GM12872 (cell line): ENCODE data around the gene TMEM63A.

Source experiments
- TF ChIP-seq, protein P1 (sequence below): IDR thresholded peaks from 3 replicates; pipeline ENCODE4 v1.5.1; 2011; ENCODE audit warnings: low read depth, mild to moderate bottlenecking, low read length, moderate library complexity; ENCODE audit not compliant: insufficient read depth

Gene TMEM63A

DNA sequence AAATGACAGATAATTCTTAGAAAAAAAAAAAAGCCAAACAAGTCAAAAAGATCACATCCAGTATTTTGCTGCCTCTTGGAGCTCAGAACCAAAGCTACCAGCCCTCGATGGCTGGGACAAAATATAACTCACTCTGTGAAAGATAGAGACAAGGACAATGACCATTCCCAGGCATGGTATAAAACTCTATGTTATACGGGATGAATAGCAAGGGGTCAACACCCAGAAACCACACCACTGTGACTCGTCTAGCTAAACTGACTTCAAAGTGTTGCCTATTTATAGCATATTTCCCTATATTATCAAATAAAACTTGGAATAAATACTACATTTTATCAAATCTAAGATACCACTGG is 10.1 kb downstream of the TMEM63A start:
- TF ChIP-seq, protein P1, sequence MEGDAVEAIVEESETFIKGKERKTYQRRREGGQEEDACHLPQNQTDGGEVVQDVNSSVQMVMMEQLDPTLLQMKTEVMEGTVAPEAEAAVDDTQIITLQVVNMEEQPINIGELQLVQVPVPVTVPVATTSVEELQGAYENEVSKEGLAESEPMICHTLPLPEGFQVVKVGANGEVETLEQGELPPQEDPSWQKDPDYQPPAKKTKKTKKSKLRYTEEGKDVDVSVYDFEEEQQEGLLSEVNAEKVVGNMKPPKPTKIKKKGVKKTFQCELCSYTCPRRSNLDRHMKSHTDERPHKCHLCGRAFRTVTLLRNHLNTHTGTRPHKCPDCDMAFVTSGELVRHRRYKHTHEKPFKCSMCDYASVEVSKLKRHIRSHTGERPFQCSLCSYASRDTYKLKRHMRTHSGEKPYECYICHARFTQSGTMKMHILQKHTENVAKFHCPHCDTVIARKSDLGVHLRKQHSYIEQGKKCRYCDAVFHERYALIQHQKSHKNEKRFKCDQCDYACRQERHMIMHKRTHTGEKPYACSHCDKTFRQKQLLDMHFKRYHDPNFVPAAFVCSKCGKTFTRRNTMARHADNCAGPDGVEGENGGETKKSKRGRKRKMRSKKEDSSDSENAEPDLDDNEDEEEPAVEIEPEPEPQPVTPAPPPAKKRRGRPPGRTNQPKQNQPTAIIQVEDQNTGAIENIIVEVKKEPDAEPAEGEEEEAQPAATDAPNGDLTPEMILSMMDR = no peak

DNA sequence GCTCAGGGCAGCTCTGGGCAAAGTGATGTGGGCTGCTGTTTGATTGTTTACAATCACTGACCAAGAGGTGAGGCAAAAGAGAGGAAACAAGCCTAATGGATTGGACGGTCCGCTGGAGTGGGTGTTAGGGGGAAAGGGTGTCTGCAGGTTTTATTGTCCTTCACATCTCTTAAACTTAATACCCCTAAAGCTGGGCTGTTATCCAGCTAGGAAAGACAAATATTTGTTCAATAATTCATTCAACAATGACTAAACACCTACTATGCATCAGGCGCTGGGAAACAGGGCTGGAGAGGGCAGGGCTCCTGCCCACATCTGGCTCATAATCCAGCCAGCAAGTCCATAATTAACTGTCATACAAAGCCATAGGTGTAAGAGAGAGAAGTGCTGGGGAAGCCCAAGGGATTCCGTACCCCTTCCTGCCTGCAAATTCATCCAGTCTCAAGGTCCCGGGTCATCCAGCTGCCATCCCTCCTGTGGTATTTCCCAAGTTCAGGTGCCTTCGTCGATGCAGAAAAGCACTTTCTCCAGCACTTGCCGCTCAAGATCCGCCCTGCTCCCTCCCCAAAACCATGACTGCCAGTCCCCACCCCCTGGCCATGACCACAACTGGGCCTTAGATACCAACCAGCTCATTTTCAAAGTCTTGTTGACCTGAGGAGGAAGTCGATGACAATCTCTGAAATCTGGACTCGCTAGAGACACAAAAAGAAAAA is 10.7 kb downstream of the TMEM63A start:
- TF ChIP-seq, protein P1 = no peak

DNA sequence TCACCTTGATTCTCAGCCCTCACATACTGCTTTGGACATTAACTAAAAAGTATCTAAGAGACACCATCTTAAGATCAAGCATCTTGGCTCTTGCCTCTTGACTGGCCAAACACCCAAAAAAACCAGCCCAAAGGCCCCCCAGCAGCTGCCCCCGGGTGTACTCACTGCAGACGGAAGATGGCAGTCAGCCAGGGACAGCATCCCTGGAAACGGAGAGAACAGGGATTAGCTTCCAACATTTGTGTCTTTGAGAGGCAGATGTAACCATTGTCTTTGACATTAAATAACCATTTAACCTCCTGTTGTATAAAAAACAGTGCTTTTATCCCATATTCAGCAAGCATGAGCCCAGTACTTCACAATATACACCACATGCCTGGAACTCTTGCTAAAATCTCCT is 11.3 kb downstream of the TMEM63A start:
- TF ChIP-seq, protein P1 = no peak

DNA sequence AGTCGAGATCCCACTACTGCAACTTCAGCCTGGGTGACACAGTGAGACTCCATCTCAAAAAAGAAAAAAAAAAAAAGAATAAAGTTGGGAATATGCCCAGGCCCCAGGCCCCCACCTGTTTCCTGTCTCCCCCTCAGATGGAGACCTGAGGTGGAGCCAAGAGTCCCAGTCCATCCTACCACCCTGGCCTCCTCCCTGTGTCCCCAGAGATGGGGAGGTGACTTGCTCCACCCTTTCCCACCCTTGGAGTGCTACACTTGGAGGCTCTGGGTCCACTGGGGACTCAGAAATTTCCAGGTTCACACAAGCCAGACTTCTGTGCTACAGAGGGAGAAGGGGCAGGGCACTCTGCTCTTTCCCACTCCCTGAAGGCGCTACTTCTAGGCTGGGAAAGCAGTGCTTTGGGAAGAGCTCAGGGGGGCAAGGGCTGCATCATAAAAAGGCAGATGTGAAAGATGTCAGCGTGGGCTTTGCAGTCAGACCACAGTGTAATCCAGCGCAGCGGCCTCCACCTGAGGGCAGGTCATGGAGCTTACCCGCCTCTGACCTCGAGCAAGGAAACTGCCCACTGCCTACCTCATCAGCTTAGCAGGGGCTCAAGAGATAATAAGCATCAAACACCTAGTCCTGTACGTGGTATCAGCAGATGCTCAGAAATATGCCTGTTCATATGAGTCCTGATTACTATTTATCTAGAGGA is 13.4 kb downstream of the TMEM63A start:
- TF ChIP-seq, protein P1 = no peak

DNA sequence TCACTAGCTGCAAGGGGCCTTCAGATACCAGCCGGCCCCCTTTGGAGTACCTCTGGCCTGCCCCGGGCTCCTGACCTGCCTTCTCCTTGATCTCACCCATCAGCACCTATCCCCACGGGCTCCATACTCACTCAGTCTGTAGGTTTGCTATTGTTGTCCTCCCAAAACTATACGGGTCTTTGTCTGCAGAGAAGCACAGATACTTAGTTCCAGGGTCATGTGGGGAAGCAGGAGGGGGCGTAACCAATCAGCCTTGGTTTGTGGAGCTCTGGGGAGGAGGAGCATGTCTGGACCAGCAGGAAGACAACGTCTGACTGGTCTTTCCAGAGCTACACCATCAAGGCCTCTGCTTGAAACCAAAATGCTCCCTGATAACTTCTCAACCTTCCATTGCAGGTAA is 15.2 kb downstream of the TMEM63A start:
- TF ChIP-seq, protein P1 = no peak

DNA sequence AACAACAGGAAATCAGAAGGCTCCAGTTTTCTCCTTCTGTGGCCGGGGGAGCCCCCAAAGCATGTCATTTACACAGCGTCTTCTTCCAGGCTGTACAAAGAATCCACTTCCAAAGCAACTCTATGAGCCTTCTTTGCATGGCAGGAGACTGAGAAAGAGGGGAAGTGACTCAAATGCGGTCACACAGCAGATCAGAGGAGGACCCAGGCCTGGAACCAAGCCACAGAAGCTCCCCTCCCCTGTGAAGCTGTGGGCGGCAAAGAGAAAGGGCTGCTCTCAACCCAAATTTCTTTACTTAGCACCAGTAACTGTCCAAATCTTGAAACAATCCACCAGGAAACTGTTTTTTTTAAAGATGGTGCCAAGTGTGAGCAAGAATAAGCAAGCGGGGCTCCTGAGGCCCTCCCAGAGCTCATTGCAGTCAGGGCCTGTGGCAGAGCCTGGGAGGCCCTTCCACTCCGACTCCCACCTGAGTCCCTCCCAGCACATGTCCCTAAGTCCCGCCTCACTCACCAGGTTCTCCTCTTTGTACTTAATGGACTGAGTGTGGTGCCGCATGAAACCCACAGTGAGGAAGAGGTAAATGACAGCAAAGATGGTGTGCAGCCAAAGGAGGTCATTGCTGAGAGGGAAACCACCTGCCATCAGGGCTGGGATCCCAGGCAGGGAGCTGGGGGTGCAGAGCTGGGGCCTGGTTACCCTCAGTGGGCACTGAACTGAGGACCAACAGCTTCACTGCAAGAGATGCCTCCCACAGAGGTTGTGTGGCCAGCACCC is 15.9 kb downstream of the TMEM63A start:
- TF ChIP-seq, protein P1 = no peak

DNA sequence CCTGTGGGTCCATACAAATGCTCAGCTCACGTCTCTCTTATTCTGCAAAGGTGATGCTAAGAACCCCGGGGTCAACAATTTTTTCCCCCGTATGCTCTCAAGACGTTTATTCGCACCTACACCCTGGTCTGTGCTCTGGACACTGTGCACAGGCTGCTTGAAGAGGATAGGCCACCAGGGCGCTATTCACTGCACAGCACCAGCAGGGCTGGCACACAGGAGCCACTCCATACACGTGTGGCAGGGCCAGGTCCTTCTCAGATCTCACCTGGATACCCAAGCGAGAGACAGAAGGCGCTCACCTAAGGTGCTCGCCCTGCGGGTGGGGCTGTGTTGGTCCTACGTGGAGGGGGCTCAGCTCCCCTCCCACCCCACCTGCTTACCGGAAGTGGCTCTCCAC is 16.7 kb downstream of the TMEM63A start:
- TF ChIP-seq, protein P1 = no peak
